ENCODE data around the gene F12.
A peak's percentile ranks its signal among the peaks of the same experiment; 100 is the strongest.

The F12 gene

DNA sequence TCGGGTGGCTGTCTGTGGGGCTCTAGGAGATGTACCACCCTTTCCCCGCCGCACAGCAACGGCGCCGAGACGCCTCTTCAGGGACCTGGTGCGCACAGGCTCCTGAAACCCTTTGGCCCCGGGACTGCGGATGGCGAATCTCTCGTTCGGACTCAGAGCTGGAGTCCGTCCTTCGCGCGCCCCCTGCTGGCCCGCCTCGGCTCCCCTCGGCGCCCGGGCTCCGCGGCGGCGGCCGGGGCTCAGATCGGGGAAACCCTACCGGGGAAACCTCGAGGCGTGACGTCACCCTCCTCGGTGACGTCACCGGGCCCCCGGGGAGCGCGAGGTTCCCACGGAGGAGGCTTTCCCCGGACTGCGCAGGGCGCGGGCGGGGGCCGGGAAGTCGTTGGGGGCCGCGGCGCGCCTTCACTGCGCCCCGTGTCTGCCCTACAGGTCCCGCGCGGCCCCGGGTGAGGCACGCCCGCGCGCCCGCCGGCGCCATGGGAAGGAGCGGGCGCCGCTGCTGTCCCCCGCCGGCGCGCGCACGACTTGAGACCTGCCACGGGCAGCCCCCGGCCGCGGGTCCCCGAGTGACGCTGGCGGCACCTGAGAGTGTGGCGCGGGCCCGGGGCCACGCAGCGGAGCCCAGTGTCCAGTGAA lies 45.2 kb upstream of the F12 start:
- POLR2A ChIA-PET, result interaction anchor here (0.5 to 5.4 kb wide), 20 partner anchors 7 to 147 kb away, joined by 3 to 89 read pairs (median 4); partner anchors contain the start of genes DBN1, DDX41, DOK3 and GRK6
- Histone ChIP-seq H3K36me3 (ENCODE audit: control insufficient read depth in 2 of 2, insufficient read depth in 1 of 2, low read length in 2 of 2) (peaks cover 0 to 27% of the 10 kb centered on the region in 2 experiments; a peak in 1 of 3 replicates), H3K4me1 (ENCODE audit: control insufficient read depth, insufficient read depth, low read length) (peaks cover 8% of the 10 kb centered on the region), H3K9me3 (ENCODE audit: control insufficient read depth, insufficient read depth, low read depth, low read length) (no peaks in the 10 kb centered on the region), H3K27ac (ENCODE audit: extremely low read depth, low read depth, low read length) (peak overlapping the region; percentile 89), H3K4me3 (ENCODE audit: low read depth, low read length) (peak overlapping the region; percentile 69)
- CTCF ChIA-PET, result interaction anchor here (0.6 to 5.1 kb wide), 26 partner anchors 10 to 340 kb away, joined by 3 to 88 read pairs (median 6); partner anchors contain the start of genes GRK6, PDLIM7 and SLC34A1
- TF ChIP-seq ZSCAN30 (tag by site-specific recombination; IDR thresholded peaks at IDR 0.05), result peak; percentile 94
- no peak for TF ChIP-seq ZNF768 (tag by site-specific recombination; IDR thresholded peaks at IDR 0.05)
- TF ChIP-seq, protein P1, sequence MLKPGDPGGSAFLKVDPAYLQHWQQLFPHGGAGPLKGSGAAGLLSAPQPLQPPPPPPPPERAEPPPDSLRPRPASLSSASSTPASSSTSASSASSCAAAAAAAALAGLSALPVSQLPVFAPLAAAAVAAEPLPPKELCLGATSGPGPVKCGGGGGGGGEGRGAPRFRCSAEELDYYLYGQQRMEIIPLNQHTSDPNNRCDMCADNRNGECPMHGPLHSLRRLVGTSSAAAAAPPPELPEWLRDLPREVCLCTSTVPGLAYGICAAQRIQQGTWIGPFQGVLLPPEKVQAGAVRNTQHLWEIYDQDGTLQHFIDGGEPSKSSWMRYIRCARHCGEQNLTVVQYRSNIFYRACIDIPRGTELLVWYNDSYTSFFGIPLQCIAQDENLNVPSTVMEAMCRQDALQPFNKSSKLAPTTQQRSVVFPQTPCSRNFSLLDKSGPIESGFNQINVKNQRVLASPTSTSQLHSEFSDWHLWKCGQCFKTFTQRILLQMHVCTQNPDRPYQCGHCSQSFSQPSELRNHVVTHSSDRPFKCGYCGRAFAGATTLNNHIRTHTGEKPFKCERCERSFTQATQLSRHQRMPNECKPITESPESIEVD (tag by site-specific recombination; IDR thresholded peaks at IDR 0.05), result 0 out of 2 replicates have a peak, but pooled peaks have one; percentile 13
- no peak for TF ChIP-seq ZNF266 (tag by site-specific recombination; IDR thresholded peaks at IDR 0.05; ENCODE audit: low read depth)
- TF ChIP-seq, protein P2, sequence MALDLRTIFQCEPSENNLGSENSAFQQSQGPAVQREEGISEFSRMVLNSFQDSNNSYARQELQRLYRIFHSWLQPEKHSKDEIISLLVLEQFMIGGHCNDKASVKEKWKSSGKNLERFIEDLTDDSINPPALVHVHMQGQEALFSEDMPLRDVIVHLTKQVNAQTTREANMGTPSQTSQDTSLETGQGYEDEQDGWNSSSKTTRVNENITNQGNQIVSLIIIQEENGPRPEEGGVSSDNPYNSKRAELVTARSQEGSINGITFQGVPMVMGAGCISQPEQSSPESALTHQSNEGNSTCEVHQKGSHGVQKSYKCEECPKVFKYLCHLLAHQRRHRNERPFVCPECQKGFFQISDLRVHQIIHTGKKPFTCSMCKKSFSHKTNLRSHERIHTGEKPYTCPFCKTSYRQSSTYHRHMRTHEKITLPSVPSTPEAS (tag by site-specific recombination; IDR thresholded peaks at IDR 0.05), result no peak
- TF ChIP-seq ZNF843 (tag by site-specific recombination; IDR thresholded peaks at IDR 0.05), result peak; percentile 44; the same call in 1 of the 2 replicates
- no peak for TF ChIP-seq OVOL3 (tag by site-specific recombination; IDR thresholded peaks at IDR 0.05)
- TF ChIP-seq ZNF530 (tag by site-specific recombination; IDR thresholded peaks at IDR 0.05; ENCODE audit: low read depth), result no peak
- TF ChIP-seq, protein P3, sequence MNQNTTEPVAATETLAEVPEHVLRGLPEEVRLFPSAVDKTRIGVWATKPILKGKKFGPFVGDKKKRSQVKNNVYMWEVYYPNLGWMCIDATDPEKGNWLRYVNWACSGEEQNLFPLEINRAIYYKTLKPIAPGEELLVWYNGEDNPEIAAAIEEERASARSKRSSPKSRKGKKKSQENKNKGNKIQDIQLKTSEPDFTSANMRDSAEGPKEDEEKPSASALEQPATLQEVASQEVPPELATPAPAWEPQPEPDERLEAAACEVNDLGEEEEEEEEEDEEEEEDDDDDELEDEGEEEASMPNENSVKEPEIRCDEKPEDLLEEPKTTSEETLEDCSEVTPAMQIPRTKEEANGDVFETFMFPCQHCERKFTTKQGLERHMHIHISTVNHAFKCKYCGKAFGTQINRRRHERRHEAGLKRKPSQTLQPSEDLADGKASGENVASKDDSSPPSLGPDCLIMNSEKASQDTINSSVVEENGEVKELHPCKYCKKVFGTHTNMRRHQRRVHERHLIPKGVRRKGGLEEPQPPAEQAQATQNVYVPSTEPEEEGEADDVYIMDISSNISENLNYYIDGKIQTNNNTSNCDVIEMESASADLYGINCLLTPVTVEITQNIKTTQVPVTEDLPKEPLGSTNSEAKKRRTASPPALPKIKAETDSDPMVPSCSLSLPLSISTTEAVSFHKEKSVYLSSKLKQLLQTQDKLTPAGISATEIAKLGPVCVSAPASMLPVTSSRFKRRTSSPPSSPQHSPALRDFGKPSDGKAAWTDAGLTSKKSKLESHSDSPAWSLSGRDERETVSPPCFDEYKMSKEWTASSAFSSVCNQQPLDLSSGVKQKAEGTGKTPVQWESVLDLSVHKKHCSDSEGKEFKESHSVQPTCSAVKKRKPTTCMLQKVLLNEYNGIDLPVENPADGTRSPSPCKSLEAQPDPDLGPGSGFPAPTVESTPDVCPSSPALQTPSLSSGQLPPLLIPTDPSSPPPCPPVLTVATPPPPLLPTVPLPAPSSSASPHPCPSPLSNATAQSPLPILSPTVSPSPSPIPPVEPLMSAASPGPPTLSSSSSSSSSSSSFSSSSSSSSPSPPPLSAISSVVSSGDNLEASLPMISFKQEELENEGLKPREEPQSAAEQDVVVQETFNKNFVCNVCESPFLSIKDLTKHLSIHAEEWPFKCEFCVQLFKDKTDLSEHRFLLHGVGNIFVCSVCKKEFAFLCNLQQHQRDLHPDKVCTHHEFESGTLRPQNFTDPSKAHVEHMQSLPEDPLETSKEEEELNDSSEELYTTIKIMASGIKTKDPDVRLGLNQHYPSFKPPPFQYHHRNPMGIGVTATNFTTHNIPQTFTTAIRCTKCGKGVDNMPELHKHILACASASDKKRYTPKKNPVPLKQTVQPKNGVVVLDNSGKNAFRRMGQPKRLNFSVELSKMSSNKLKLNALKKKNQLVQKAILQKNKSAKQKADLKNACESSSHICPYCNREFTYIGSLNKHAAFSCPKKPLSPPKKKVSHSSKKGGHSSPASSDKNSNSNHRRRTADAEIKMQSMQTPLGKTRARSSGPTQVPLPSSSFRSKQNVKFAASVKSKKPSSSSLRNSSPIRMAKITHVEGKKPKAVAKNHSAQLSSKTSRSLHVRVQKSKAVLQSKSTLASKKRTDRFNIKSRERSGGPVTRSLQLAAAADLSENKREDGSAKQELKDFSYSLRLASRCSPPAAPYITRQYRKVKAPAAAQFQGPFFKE (tag by site-specific recombination; IDR thresholded peaks at IDR 0.05; ENCODE audit: borderline replicate concordance), result no peak
- TF ChIP-seq ZNF621 (tag by site-specific recombination; IDR thresholded peaks at IDR 0.05), result no peak
- TF ChIP-seq, protein P4, sequence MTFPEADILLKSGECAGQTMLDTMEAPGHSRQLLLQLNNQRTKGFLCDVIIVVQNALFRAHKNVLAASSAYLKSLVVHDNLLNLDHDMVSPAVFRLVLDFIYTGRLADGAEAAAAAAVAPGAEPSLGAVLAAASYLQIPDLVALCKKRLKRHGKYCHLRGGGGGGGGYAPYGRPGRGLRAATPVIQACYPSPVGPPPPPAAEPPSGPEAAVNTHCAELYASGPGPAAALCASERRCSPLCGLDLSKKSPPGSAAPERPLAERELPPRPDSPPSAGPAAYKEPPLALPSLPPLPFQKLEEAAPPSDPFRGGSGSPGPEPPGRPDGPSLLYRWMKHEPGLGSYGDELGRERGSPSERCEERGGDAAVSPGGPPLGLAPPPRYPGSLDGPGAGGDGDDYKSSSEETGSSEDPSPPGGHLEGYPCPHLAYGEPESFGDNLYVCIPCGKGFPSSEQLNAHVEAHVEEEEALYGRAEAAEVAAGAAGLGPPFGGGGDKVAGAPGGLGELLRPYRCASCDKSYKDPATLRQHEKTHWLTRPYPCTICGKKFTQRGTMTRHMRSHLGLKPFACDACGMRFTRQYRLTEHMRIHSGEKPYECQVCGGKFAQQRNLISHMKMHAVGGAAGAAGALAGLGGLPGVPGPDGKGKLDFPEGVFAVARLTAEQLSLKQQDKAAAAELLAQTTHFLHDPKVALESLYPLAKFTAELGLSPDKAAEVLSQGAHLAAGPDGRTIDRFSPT (tag by site-specific recombination; IDR thresholded peaks at IDR 0.05), result no peak
- TF ChIP-seq SCRT1 (tag by site-specific recombination; IDR thresholded peaks at IDR 0.05; ENCODE audit: borderline replicate concordance), result no peak
- TF ChIP-seq HOXD13 (CRISPR knock-in tag; IDR thresholded peaks at IDR 0.05; ENCODE audit: borderline replicate concordance), result no peak
- no peak for TF ChIP-seq GLI4 (tag by site-specific recombination; IDR thresholded peaks at IDR 0.05)
- TF ChIP-seq ZNF626 (tag by site-specific recombination; IDR thresholded peaks at IDR 0.05), result no peak; the same call in 1 of the 2 replicates
- no peak for TF ChIP-seq ZNF214 (tag by site-specific recombination; IDR thresholded peaks at IDR 0.05; ENCODE audit: borderline replicate concordance)
- TF ChIP-seq ZNF561 (tag by site-specific recombination; IDR thresholded peaks at IDR 0.05; ENCODE audit: borderline replicate concordance), result 0 out of 2 replicates have a peak, but pooled peaks have one; percentile 21
- TF ChIP-seq ZNF837 (tag by site-specific recombination; IDR thresholded peaks at IDR 0.05), result no peak
- TF ChIP-seq, protein P5, sequence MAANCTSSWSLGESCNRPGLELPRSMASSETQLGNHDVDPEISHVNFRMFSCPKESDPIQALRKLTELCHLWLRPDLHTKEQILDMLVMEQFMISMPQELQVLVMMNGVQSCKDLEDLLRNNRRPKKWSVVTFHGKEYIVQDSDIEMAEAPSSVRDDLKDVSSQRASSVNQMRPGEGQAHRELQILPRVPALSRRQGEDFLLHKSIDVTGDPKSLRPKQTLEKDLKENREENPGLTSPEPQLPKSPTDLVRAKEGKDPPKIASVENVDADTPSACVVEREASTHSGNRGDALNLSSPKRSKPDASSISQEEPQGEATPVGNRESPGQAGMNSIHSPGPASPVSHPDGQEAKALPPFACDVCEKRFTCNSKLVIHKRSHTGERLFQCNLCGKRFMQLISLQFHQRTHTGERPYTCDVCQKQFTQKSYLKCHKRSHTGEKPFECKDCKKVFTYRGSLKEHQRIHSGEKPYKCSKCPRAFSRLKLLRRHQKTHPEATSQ (tag by site-specific recombination; IDR thresholded peaks at IDR 0.05), result peak; percentile 40; the same call in 1 of the 2 replicates
- TF ChIP-seq, protein P6, sequence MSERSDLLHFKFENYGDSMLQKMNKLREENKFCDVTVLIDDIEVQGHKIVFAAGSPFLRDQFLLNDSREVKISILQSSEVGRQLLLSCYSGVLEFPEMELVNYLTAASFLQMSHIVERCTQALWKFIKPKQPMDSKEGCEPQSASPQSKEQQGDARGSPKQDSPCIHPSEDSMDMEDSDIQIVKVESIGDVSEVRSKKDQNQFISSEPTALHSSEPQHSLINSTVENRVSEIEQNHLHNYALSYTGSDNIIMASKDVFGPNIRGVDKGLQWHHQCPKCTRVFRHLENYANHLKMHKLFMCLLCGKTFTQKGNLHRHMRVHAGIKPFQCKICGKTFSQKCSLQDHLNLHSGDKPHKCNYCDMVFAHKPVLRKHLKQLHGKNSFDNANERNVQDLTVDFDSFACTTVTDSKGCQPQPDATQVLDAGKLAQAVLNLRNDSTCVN (tag by site-specific recombination; optimal IDR thresholded peaks at IDR 0.05), result no peak
- no peak; the same call in none of the 2 replicates for TF ChIP-seq KLF9 (tag by site-specific recombination; IDR thresholded peaks at IDR 0.05; ENCODE audit: low read depth)

Data from HEK293 (cell line).